GM23338 (cell line): ENCODE measurements around the gene KCNF1.

Experiments used
- CTCF ChIP-seq, 2 experiments: fragments of 200-600 bp in 1 of 2; sonication (generic) in 1 of 2; conservative IDR thresholded peaks; 2 replicates each; pipeline versions ENCODE4 v1.5.1 to v1.6.1; 2016 to 2017; ENCODE audit warnings: antibody characterized with exemption in 2 of 2, low read depth in 2 of 2, mild to moderate bottlenecking in 2 of 2, moderate library complexity in 1 of 2
- EZH2 ChIP-seq: fragments of 200-600 bp; sonication (generic); IDR thresholded peaks from one replicate; pipeline ENCODE4 v1.8.0; 2017; ENCODE audit warnings: antibody characterized with exemption, mild to moderate bottlenecking, low read depth; ENCODE audit not compliant: unreplicated experiment
- POLR2AphosphoS5 ChIP-seq: IDR thresholded peaks from 2 replicates; pipeline ENCODE4 v1.6.1; 2016; ENCODE audit warnings: antibody characterized with exemption, low read depth

- TF ChIP-seq POLR2AphosphoS5 (no peak), CTCF (conservative IDR thresholded peaks at IDR 0.05; ENCODE audit: low read depth in 2 of 2) (no peak), EZH2 (no peak)
Observed at GRCh38 chr2:10954856-10955818, 43.4 kb downstream of the KCNF1 start.
